Measurements from ENCODE around the gene ACR.

The ACR gene

GRCh38 chr22:50705851-50706351 lies 32.1 kb upstream of the ACR start:
- Histone ChIP-seq H3K9ac (ENCODE audit: low read length) (no peak overlapping the region), H3K27me3 (ENCODE audit: control insufficient read depth, insufficient read depth, low read length) (no peaks in the 10 kb centered on the region), H3K36me3 (ENCODE audit: control insufficient read depth, insufficient read depth, low read length) (peaks cover 2% of the 10 kb centered on the region), H3K4me1 (ENCODE audit: control insufficient read depth, insufficient read depth, low read length) (no peaks in the 10 kb centered on the region), H3K27ac (ENCODE audit: low read depth, low read length) (no peak overlapping the region), H3K4me3 (ENCODE audit: low read length) (no peak overlapping the region)

- H3K9ac ChIP-seq (ENCODE audit: low read length): no peak overlapping the region
- no peak overlapping the region for H3K27ac ChIP-seq (ENCODE audit: low read depth, low read length)
- H3K4me1 ChIP-seq (ENCODE audit: control insufficient read depth, insufficient read depth, low read length): no peaks in the 10 kb centered on the region
- H3K27me3 ChIP-seq (ENCODE audit: control insufficient read depth, insufficient read depth, low read length): no peaks in the 10 kb centered on the region
- H3K36me3 ChIP-seq (ENCODE audit: control insufficient read depth, insufficient read depth, low read length): peaks cover 2% of the 10 kb centered on the region
- H3K4me3 ChIP-seq (ENCODE audit: low read length): no peak overlapping the region
Observed at GRCh38 chr22:50706481-50707125, 31.4 kb upstream of the ACR start.

GRCh38 chr22:50708474-50708873 lies 29.5 kb upstream of the ACR start:
- Histone ChIP-seq H3K36me3 (ENCODE audit: control insufficient read depth, insufficient read depth, low read length) (no peaks in the 10 kb centered on the region), H3K4me3 (ENCODE audit: low read length) (no peak overlapping the region), H3K9ac (ENCODE audit: low read length) (no peak overlapping the region), H3K27me3 (ENCODE audit: control insufficient read depth, insufficient read depth, low read length) (no peaks in the 10 kb centered on the region), H3K4me1 (ENCODE audit: control insufficient read depth, insufficient read depth, low read length) (no peaks in the 10 kb centered on the region), H3K27ac (ENCODE audit: low read depth, low read length) (no peak overlapping the region)

GRCh38 chr22:50708996-50709395 lies 29.0 kb upstream of the ACR start:
- Histone ChIP-seq H3K27me3 (ENCODE audit: control insufficient read depth, insufficient read depth, low read length) (no peaks in the 10 kb centered on the region), H3K4me3 (ENCODE audit: low read length) (no peak overlapping the region), H3K9ac (ENCODE audit: low read length) (no peak overlapping the region), H3K36me3 (ENCODE audit: control insufficient read depth, insufficient read depth, low read length) (no peaks in the 10 kb centered on the region), H3K27ac (ENCODE audit: low read depth, low read length) (no peak overlapping the region), H3K4me1 (ENCODE audit: control insufficient read depth, insufficient read depth, low read length) (no peaks in the 10 kb centered on the region)

- Histone ChIP-seq H3K36me3 (ENCODE audit: control insufficient read depth, insufficient read depth, low read length) (no peaks in the 10 kb centered on the region), H3K27ac (ENCODE audit: low read depth, low read length) (no peak overlapping the region), H3K27me3 (ENCODE audit: control insufficient read depth, insufficient read depth, low read length) (no peaks in the 10 kb centered on the region), H3K4me1 (ENCODE audit: control insufficient read depth, insufficient read depth, low read length) (no peaks in the 10 kb centered on the region), H3K4me3 (ENCODE audit: low read length) (no peak overlapping the region), H3K9ac (ENCODE audit: low read length) (no peak overlapping the region)
Observed at GRCh38 chr22:50710221-50710620, 27.8 kb upstream of the ACR start.

- no peaks in the 10 kb centered on the region for H3K27me3 ChIP-seq (ENCODE audit: control insufficient read depth, insufficient read depth, low read length)
- H3K4me1 ChIP-seq (ENCODE audit: control insufficient read depth, insufficient read depth, low read length): no peaks in the 10 kb centered on the region
- no peak overlapping the region for H3K9ac ChIP-seq (ENCODE audit: low read length)
- H3K27ac ChIP-seq (ENCODE audit: low read depth, low read length): no peak overlapping the region
- H3K4me3 ChIP-seq (ENCODE audit: low read length): no peak overlapping the region
- H3K36me3 ChIP-seq (ENCODE audit: control insufficient read depth, insufficient read depth, low read length): no peaks in the 10 kb centered on the region
Observed at GRCh38 chr22:50710886-50711285, 27.1 kb upstream of the ACR start.

- H3K4me3 ChIP-seq (ENCODE audit: low read length): no peak overlapping the region
- H3K27ac ChIP-seq (ENCODE audit: low read depth, low read length): no peak overlapping the region
- no peaks in the 10 kb centered on the region for H3K36me3 ChIP-seq (ENCODE audit: control insufficient read depth, insufficient read depth, low read length)
- H3K27me3 ChIP-seq (ENCODE audit: control insufficient read depth, insufficient read depth, low read length): no peaks in the 10 kb centered on the region
- no peak overlapping the region for H3K9ac ChIP-seq (ENCODE audit: low read length)
- H3K4me1 ChIP-seq (ENCODE audit: control insufficient read depth, insufficient read depth, low read length): no peaks in the 10 kb centered on the region
Observed at GRCh38 chr22:50711446-50712340, 26.3 kb upstream of the ACR start.

- Histone ChIP-seq H3K27ac (ENCODE audit: low read depth, low read length) (no peak overlapping the region), H3K9ac (ENCODE audit: low read length) (no peak overlapping the region), H3K27me3 (ENCODE audit: control insufficient read depth, insufficient read depth, low read length) (no peaks in the 10 kb centered on the region), H3K4me1 (ENCODE audit: control insufficient read depth, insufficient read depth, low read length) (no peaks in the 10 kb centered on the region), H3K4me3 (ENCODE audit: low read length) (no peak overlapping the region), H3K36me3 (ENCODE audit: control insufficient read depth, insufficient read depth, low read length) (no peaks in the 10 kb centered on the region)
Observed at GRCh38 chr22:50712341-50713007, 25.5 kb upstream of the ACR start.

GRCh38 chr22:50713008-50713385 lies 25.0 kb upstream of the ACR start:
- Histone ChIP-seq H3K4me1 (ENCODE audit: control insufficient read depth, insufficient read depth, low read length) (no peaks in the 10 kb centered on the region), H3K4me3 (ENCODE audit: low read length) (no peak overlapping the region), H3K27ac (ENCODE audit: low read depth, low read length) (no peak overlapping the region), H3K27me3 (ENCODE audit: control insufficient read depth, insufficient read depth, low read length) (no peaks in the 10 kb centered on the region), H3K9ac (ENCODE audit: low read length) (no peak overlapping the region), H3K36me3 (ENCODE audit: control insufficient read depth, insufficient read depth, low read length) (no peaks in the 10 kb centered on the region)

GRCh38 chr22:50713571-50714056 lies 24.4 kb upstream of the ACR start:
- H3K9ac ChIP-seq (ENCODE audit: low read length): no peak overlapping the region
- no peak overlapping the region for H3K27ac ChIP-seq (ENCODE audit: low read depth, low read length)
- peaks cover 4% of the 10 kb centered on the region for H3K27me3 ChIP-seq (ENCODE audit: control insufficient read depth, insufficient read depth, low read length)
- H3K36me3 ChIP-seq (ENCODE audit: control insufficient read depth, insufficient read depth, low read length): no peaks in the 10 kb centered on the region
- no peaks in the 10 kb centered on the region for H3K4me1 ChIP-seq (ENCODE audit: control insufficient read depth, insufficient read depth, low read length)
- H3K4me3 ChIP-seq (ENCODE audit: low read length): no peak overlapping the region

GRCh38 chr22:50714150-50714549 lies 23.9 kb upstream of the ACR start:
- Histone ChIP-seq H3K9ac (ENCODE audit: low read length) (no peak overlapping the region), H3K27me3 (ENCODE audit: control insufficient read depth, insufficient read depth, low read length) (peaks cover 4% of the 10 kb centered on the region), H3K4me3 (ENCODE audit: low read length) (no peak overlapping the region), H3K4me1 (ENCODE audit: control insufficient read depth, insufficient read depth, low read length) (no peaks in the 10 kb centered on the region), H3K27ac (ENCODE audit: low read depth, low read length) (no peak overlapping the region), H3K36me3 (ENCODE audit: control insufficient read depth, insufficient read depth, low read length) (no peaks in the 10 kb centered on the region)

- Histone ChIP-seq H3K4me1 (ENCODE audit: control insufficient read depth, insufficient read depth, low read length) (no peaks in the 10 kb centered on the region), H3K36me3 (ENCODE audit: control insufficient read depth, insufficient read depth, low read length) (no peaks in the 10 kb centered on the region), H3K9ac (ENCODE audit: low read length) (no peak overlapping the region)
Observed at GRCh38 chr22:50714631-50715179, 23.3 kb upstream of the ACR start.

More at GRCh38 chr22:50714631-50715179, 23.3 kb upstream of the ACR start:
- Histone ChIP-seq H3K27me3 (ENCODE audit: control insufficient read depth, insufficient read depth, low read length) (peaks cover 4% of the 10 kb centered on the region), H3K4me3 (ENCODE audit: low read length) (no peak overlapping the region), H3K27ac (ENCODE audit: low read depth, low read length) (no peak overlapping the region)
